ENCODE results near the gene AKR1E2. TPM values are rescaled to one million over a fixed set of nuclear protein-coding genes. Genes with fewer than 3 reads are reported as not detected.

AKR1E2 gene
- total and polyA plus RNA-seq, 9 of the 15 experiments (the other 6 are each of a cell fraction or from before 2014, with no cell fraction given): 4.2 to 16.6 (median 9.8) TPM

GRCh38 chr10:4825868-4826791 lies at the start of gene AKR1E2 (continued):
- TF ChIP-seq PRDM10 (IDR thresholded peaks at IDR 0.05; ENCODE audit: partially characterized antibody): peak; percentile 76
- TF ChIP-seq ZNF263 (CRISPR knock-in tag; IDR thresholded peaks at IDR 0.05; ENCODE audit: borderline replicate concordance): no peak
- no peak for TF ChIP-seq RFX7 (CRISPR knock-in tag; IDR thresholded peaks at IDR 0.05)
- TF ChIP-seq HSF4 (CRISPR knock-in tag; IDR thresholded peaks at IDR 0.05; ENCODE audit: borderline replicate concordance): no peak
- no peak for TF ChIP-seq HMGXB4 (CRISPR knock-in tag; IDR thresholded peaks at IDR 0.05)
- TF ChIP-seq ZNF57 (CRISPR knock-in tag; IDR thresholded peaks at IDR 0.05): 0 out of 2 replicates have a peak, but pooled peaks have one; percentile 27
- no peak for TF ChIP-seq ETS1 (conservative IDR thresholded peaks at IDR 0.05; ENCODE audit: control insufficient read depth, low read depth, low read length)
- TF ChIP-seq RBM34 (IDR thresholded peaks at IDR 0.05; ENCODE audit: borderline replicate concordance, insufficient read depth, low read length): no peak
- TF ChIP-seq SRSF3 (IDR thresholded peaks at IDR 0.05; ENCODE audit: insufficient read depth, low read length): no peak
- TF ChIP-seq MYBL2 (IDR thresholded peaks at IDR 0.05; ENCODE audit: low read depth): peak; percentile 51; the same call in 1 of the 2 replicates
- TF ChIP-seq MYBL2 (CRISPR knock-in tag; IDR thresholded peaks at IDR 0.05; ENCODE audit: borderline replicate concordance): no peak
- TF ChIP-seq GABPA (tag; conservative IDR thresholded peaks at IDR 0.05; ENCODE audit: low read depth): peak; percentile 31
- no peak; a peak in 1 of 4 replicates for TF ChIP-seq ETV6 (IDR thresholded peaks at IDR 0.05; ENCODE audit: borderline replicate concordance in 1 of 2, low read depth in 2 of 2, low read length in 1 of 2)
- 0 out of 2 replicates have a peak, but pooled peaks have one; percentile 29 for TF ChIP-seq ETV6 (CRISPR knock-in tag; IDR thresholded peaks at IDR 0.05; ENCODE audit: borderline replicate concordance)
- 0 out of 2 replicates have a peak, but pooled peaks have one; percentile 16 for TF ChIP-seq ZBTB17 (CRISPR knock-in tag; IDR thresholded peaks at IDR 0.05)
- TF ChIP-seq UBTF (IDR thresholded peaks at IDR 0.05; ENCODE audit: borderline replicate concordance in 1 of 2, low read depth in 2 of 2, low read length in 2 of 2): peak; percentile 88 to 90; a peak in 3 of 4 replicates
- TF ChIP-seq PHB2 (IDR thresholded peaks at IDR 0.05; ENCODE audit: low read depth): no peak
